Heart left ventricle (tissue), 16 donors: ENCODE results near the gene BUB1B. TPM values are rescaled to one million over a fixed set of nuclear protein-coding genes. Genes with fewer than 3 reads are reported as not detected.
"Not testable (repeated sequence)": the region's sequence is repeated elsewhere in the genome, so short reads cannot be mapped to it uniquely, and the experiment has no call there.

Experiments used
- ATAC-seq, 4 donors: fragments of 200-7000 bp; cut with Tn5 transposase; one replicate each; pipeline ENCODE4 v1.9.1; 2020 to 2022; ENCODE audit warnings: moderate library complexity in 4 of 4, mild to moderate bottlenecking in 3 of 4, moderate number of reproducible peaks in 1 of 4
- DNase-seq, 5 donors: peaks; one replicate each; pipeline ENCODE4 v3.0.0-alpha.2; 2020
- H3K27ac ChIP-seq, 12 donors: fragments of 200-600 bp; sonication (generic) in 4 of 12; one replicate each; pipeline versions ENCODE4 v1.5.0 to v1.8.0; 2016 to 2022; ENCODE audit warnings: mild to moderate bottlenecking in 2 of 12
- H3K27me3 ChIP-seq, 9 donors: fragments of 200-600 bp; sonication (generic) in 2 of 9; one replicate each; pipeline versions ENCODE4 v1.5.1 to v1.8.0; 2016 to 2022; ENCODE audit warnings: mild to moderate bottlenecking in 3 of 9
- H3K36me3 ChIP-seq, 9 donors: fragments of 200-600 bp; sonication (generic) in 2 of 9; one replicate each; pipeline versions ENCODE4 v1.5.0 to v1.8.0; 2018 to 2022; ENCODE audit warnings: mild to moderate bottlenecking in 2 of 9
- H3K4me1 ChIP-seq, 12 donors: fragments of 200-600 bp; sonication (generic) in 4 of 12; one replicate each; pipeline versions ENCODE4 v1.5.0 to v1.8.0; 2016 to 2022; ENCODE audit warnings: mild to moderate bottlenecking in 3 of 12
- H3K4me3 ChIP-seq, 12 donors: fragments of 200-600 bp; sonication (generic) in 4 of 12; one replicate each; pipeline versions ENCODE4 v1.5.0 to v1.8.0; 2017 to 2022; ENCODE audit warnings: mild to moderate bottlenecking in 9 of 12, moderate library complexity in 4 of 12
- H3K9me3 ChIP-seq, 12 donors: fragments of 200-600 bp; sonication (generic) in 4 of 12; one replicate each; pipeline versions ENCODE4 v1.5.0 to v1.8.0; 2016 to 2022; ENCODE audit warnings: mild to moderate bottlenecking in 1 of 12
- POLR2A ChIP-seq, 2 donors: fragments of 450-650 bp; IDR thresholded peaks; one replicate each; pipeline ENCODE4 v1.6.1; 2017; ENCODE audit warnings: antibody characterized with exemption in 2 of 2, mild to moderate bottlenecking in 2 of 2, moderate library complexity in 2 of 2
- WGBS, 4 donors: extraction: QIAGEN DNeasy Blood & Tissue Kit in 2 of 4; methylation state at CpG; one replicate each; pipeline versions ENCODE4 v1.1.5 to v1.1.7; 2013 to 2018; 5-methylcytosine and 5-hydroxymethylcytosine counted together
- intact Hi-C, 10 donors: fragments of 100-400 bp; cut with DNase I; formaldehyde crosslinking; loops; one replicate each; pipeline versions ENCODE4 v1.11.1 to v1.14.2; 2022
- polyA plus RNA-seq, 2 donors: library from polyadenylated mRNA; stranded (reverse); fragments of 200-250 nt; gene quantifications; one replicate each; pipeline ENCODE4 v1.2.3, GENCODE V29; 2013
- total RNA-seq, 9 donors: library from RNA; depleted of rRNA in 2 of 9; stranded (reverse); fragments of >200 nt in 2 of 9; fragmentation: NEBNext Ultra II Directional in 3 of 9; extraction: Animal tissue kit (Norgen Biotek cat#: 25700) in 3 of 9; gene quantifications; one replicate each; pipeline versions ENCODE4 v1.1.0 to v1.2.4, GENCODE V29; 2016 to 2023
- TF ChIP-seq, protein P1 (sequence below), 12 donors: fragments of 200-600 bp; sonication (generic) in 4 of 12; IDR thresholded peaks; one replicate each; pipeline versions ENCODE4 v1.5.0 to v1.8.0; 2018 to 2022; ENCODE audit warnings: antibody characterized with exemption in 12 of 12, mild to moderate bottlenecking in 5 of 12
- donor health status: ischemic (EF 13 %, LVEDD 7.1; RV severe dilation, severe dysfunction).
- donor health status: healthy with polysubstance abuse.
- donor health status: DM: no; HTN: yes; CAD: no.
- donor health status: DM: no; HTN: no; CAD: no.
- donor health status: ischemic (EF 25% LVEDD 6.9; RV normal size, moderate dysfunction).
- donor health status: ischemic (EF 25% LVEDD 5.7; RV mildly dilated, moderate dysfunction).
- donor health status: healthy.
- donor health status: DM: yes; HTN: yes; CAD: no.
- donor health status: ischemic (EF 35%, LVEDD 5.7; RV mildly dilated, moderate dysfunction).
- donor health status: nonischemic (EF 11% LVEDD 7.7; RV severe dilation, severe dysfunction).
- donor health status: DM: yes; HTN: yes; CAD: no.
- donor health status: PGD.
- donor health status: ischemic (EF 29% LVEDD 5.4; RV normal size, mild dysfunction).
- donor health status: nonischemic (EF 23%, LVEDD 6.1; RV moderate dilation, normal function).

BUB1B gene
- total and polyA plus RNA-seq, 11 donors: 0.11 to 6.4 (median 0.76) TPM; not detected in 1

DNA sequence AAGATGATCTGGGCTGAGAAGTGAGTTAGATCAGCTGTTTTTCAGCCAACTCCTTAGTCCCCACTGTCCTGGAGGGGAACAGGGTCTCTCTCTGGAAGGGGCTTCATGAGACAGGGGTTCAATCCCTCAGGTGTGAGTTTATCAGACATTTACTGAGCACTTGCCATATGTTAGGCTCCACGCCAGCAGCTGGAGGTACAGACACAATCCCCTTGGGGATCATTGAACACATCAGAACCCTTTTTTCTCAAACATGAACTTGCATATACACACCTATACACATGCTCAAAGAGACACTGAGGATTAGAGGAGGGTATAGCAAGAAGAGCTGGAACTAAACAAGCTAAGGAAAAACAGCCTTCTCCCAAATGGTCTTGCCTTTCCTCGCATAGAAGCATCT is 46.7 kb upstream of the BUB1B start:
- ATAC-seq (no peak), DNase-seq (no peak)
- H3K4me3 ChIP-seq: no peak overlapping the region
- H3K27me3 ChIP-seq: peaks cover 0 to 4% (median 0%) of the 10 kb centered on the region in 9 donors
- no peaks in the 10 kb centered on the region for H3K9me3 ChIP-seq
- no peaks in the 10 kb centered on the region for H3K36me3 ChIP-seq
- H3K27ac ChIP-seq: no peak overlapping the region
- intact Hi-C loops: loop anchor here in 3 of 10 donors (5.0 to 10.0 kb wide), 3 partner anchors 38 to 161 kb away; no protein-coding TSS in a partner anchor
- 86 to 91% (median 89%) methylated on average over 2 of the region's 2 CpGs for WGBS, 4 donors
- peaks cover 0 to 14% (median 3%) of the 10 kb centered on the region in 12 donors for H3K4me1 ChIP-seq
- TF ChIP-seq POLR2A (IDR thresholded peaks at IDR 0.05): no peak
- TF ChIP-seq, protein P1, sequence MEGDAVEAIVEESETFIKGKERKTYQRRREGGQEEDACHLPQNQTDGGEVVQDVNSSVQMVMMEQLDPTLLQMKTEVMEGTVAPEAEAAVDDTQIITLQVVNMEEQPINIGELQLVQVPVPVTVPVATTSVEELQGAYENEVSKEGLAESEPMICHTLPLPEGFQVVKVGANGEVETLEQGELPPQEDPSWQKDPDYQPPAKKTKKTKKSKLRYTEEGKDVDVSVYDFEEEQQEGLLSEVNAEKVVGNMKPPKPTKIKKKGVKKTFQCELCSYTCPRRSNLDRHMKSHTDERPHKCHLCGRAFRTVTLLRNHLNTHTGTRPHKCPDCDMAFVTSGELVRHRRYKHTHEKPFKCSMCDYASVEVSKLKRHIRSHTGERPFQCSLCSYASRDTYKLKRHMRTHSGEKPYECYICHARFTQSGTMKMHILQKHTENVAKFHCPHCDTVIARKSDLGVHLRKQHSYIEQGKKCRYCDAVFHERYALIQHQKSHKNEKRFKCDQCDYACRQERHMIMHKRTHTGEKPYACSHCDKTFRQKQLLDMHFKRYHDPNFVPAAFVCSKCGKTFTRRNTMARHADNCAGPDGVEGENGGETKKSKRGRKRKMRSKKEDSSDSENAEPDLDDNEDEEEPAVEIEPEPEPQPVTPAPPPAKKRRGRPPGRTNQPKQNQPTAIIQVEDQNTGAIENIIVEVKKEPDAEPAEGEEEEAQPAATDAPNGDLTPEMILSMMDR (IDR thresholded peaks at IDR 0.05): no peak

DNA sequence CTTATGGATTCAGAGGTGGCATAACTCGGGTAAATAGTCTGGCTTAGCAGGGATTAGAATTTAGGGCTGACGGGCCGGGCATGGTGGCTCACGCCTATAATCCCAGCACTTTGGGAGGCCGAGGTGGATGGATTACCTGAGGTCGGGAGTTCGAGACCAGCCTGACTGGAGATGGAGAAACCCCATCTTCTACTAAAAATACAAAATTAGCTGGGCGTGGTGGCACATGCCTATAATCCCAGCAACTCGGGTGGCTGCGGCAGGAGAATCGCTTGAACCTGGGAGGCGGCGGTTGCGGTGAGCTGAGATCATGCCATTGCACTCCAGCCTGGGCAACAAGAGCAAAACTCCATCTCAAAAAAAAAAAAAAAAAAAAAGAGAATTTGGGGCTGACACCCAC is 45.8 kb upstream of the BUB1B start:
- intact Hi-C loops: loop anchor here in 1 of 10 donors (10.0 kb wide), 1 partner anchor 160 kb away; no protein-coding TSS in a partner anchor
- not testable (repeated sequence) for H3K27ac ChIP-seq, H3K36me3 ChIP-seq, H3K4me3 ChIP-seq, H3K27me3 ChIP-seq, ATAC-seq, H3K4me1 ChIP-seq, DNase-seq, H3K9me3 ChIP-seq
- WGBS, 4 donors: 93 to 98% (median 96%) methylated on average over 14 of the region's 14 CpGs

- no peak overlapping the region for H3K4me3 ChIP-seq
- H3K27me3 ChIP-seq: peaks cover 0 to 4% (median 0%) of the 10 kb centered on the region in 9 donors
- WGBS, 4 donors: 55 to 69% (median 61%) methylated on average over 8 of the region's 8 CpGs
- H3K9me3 ChIP-seq: no peaks in the 10 kb centered on the region
- H3K27ac ChIP-seq: no peak overlapping the region
- peaks cover 0 to 9% (median 0%) of the 10 kb centered on the region in 12 donors for H3K4me1 ChIP-seq
- intact Hi-C loops: loop anchor here in 1 of 10 donors (10.0 kb wide), 1 partner anchor 159 kb away; no protein-coding TSS in a partner anchor
- TF ChIP-seq, protein P1 (IDR thresholded peaks at IDR 0.05): no peak
- no peak for TF ChIP-seq POLR2A (IDR thresholded peaks at IDR 0.05)
- H3K36me3 ChIP-seq: no peaks in the 10 kb centered on the region
- DNase-seq (peak in 3 of 5 donors; percentile 42 to 71 (median 45)), ATAC-seq (peak; percentile 25 to 68 (median 44))
These were observed 45.2 kb upstream of the BUB1B start for GRCh38 chr15:40115670-40116093.

- no peaks in the 10 kb centered on the region for H3K36me3 ChIP-seq
- no peaks in the 10 kb centered on the region for H3K9me3 ChIP-seq
- WGBS, 4 donors: 29 to 57% (median 53%) methylated on average over 3 of the region's 3 CpGs
- H3K27ac ChIP-seq: no peak overlapping the region
- no peaks in the 10 kb centered on the region for H3K27me3 ChIP-seq
- ATAC-seq (no peak), DNase-seq (no peak)
- intact Hi-C loops: loop anchor here in 1 of 10 donors (10.0 kb wide), 1 partner anchor 156 kb away; no protein-coding TSS in a partner anchor
- no peak overlapping the region for H3K4me3 ChIP-seq
- no peak for TF ChIP-seq POLR2A (IDR thresholded peaks at IDR 0.05)
- TF ChIP-seq, protein P1 (IDR thresholded peaks at IDR 0.05): no peak
- H3K4me1 ChIP-seq: peaks cover 0 to 18% (median 0%) of the 10 kb centered on the region in 12 donors
These were observed 42.4 kb upstream of the BUB1B start for GRCh38 chr15:40118473-40118872.
